ENCODE measurements around the gene ASB1. TPM values are rescaled to one million over a fixed set of nuclear protein-coding genes. Genes with fewer than 3 reads are reported as not detected.

Gene ASB1
- total RNA-seq, 4 donors from 2014 or later, result 7.3 to 19.4 (median 17.2) TPM

DNA sequence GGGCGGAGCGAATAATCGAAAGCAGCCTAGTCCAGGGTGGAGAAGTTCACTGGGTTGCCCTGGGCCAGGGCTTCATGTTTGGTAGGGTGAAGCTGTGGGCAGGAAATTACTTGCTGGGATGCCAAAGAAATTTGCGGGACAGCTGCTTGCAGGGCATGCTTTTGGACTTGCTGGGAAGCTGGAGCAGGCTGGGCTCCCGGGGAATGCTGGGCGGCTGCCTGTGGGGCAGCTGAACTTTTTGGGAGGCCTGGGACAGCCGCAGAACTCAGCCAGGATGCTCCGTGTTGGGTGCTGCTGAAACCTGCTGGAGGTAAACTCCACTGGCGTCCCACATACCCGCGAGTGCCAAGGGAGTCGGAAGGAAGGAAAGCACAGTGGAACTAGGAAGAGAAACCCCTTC lies 31.9 kb downstream of the ASB1 start:
- no peak for TF ChIP-seq CTCF (IDR thresholded peaks at IDR 0.05; ENCODE audit: low read depth)

GRCh38 chr2:238459081-238459629 lies 32.4 kb downstream of the ASB1 start:
- no peak for TF ChIP-seq CTCF (IDR thresholded peaks at IDR 0.05; ENCODE audit: low read depth)

DNA sequence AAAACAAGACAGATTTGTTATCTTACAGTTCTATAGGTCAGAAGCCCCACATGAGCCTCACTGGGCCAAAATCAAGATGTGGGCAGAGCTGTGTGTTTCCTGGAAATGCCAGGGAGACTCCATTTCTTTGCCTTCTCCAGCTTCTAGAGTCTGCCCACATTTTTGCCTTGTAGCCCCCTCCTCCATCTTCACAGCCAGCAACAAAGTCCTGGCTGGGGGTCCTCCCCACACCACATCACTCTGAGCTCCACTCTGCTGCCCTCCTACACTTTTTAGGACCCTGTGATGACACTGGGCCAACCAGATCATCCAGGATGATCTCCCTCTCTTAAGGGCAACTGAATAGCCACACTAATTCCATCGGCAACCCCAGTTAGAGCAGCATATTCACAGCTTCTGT lies 34.3 kb downstream of the ASB1 start:
- TF ChIP-seq CTCF (IDR thresholded peaks at IDR 0.05; ENCODE audit: low read depth), result no peak

- no peak for TF ChIP-seq CTCF (IDR thresholded peaks at IDR 0.05; ENCODE audit: low read depth)
Observed at GRCh38 chr2:238461491-238461890, 34.8 kb downstream of the ASB1 start.

DNA sequence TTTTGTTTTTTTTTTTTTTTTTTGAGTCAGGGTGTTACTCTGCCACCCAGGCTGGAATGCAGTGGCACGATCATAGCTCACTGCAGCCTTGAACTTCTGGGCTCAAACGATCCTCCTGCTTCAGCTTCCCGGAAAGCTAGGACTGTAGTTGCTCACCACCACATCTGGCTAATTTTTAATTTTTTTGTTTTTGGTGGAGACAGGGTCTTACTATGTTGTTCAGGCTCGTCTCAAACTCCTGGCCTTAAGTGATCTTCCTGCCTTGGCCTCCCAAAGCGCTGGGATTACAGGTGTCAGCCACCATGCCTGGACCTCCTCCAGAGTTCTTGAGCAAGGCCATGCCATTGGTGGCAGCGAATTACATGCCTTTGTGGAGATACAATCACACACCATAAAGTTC lies 35.2 kb downstream of the ASB1 start:
- TF ChIP-seq CTCF (IDR thresholded peaks at IDR 0.05; ENCODE audit: low read depth), result no peak

GRCh38 chr2:238462782-238463396 lies 36.2 kb downstream of the ASB1 start:
- TF ChIP-seq CTCF (IDR thresholded peaks at IDR 0.05; ENCODE audit: low read depth), result no peak

DNA sequence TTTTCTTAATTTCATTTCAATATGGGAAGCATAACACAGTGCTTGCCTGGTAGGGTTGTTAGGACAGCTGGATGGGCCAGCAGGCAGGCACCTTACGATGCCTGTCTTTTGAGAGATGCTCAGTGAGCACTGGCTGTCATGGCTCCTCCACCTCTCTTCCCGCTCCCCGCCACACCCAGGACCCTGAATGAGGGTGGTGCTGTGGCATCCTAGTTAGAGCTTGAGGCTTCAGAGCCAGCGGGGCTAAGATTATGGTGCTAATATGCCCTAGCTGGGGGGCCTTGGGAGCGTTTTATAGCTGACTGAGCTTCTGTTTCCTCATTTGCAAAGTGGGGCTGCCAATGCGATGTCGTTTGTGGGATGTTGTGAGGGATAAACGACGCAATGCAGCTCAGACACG lies 37.7 kb downstream of the ASB1 start:
- TF ChIP-seq CTCF (IDR thresholded peaks at IDR 0.05; ENCODE audit: low read depth), result no peak
